Gastrocnemius medialis (tissue), 4 donors: ENCODE measurements around the gene CAPN2. TPM values are rescaled to one million over a fixed set of nuclear protein-coding genes. Genes with fewer than 3 reads are reported as not detected.

Experiments
- ATAC-seq, 2 donors: fragments of 150-250 bp; one replicate each; pipeline ENCODE4 v1.9.1; 2016
- DNase-seq, 2 donors: peaks; one replicate each; pipeline ENCODE4 v3.0.0-alpha.2; 2019
- H3K27ac ChIP-seq, 4 donors: fragments of 200-600 bp; sonication (generic); 1 replicate in 1 of 4; 2 replicates in 3 of 4; pipeline ENCODE4 v1.5.1; 2016 to 2018; ENCODE audit warnings: mild to moderate bottlenecking in 2 of 4, moderate library complexity in 1 of 4
- H3K27me3 ChIP-seq, 3 donors: fragments of 200-600 bp; sonication (generic) in 2 of 3; 1 replicate in 1 of 3; 2 replicates in 2 of 3; pipeline versions ENCODE4 v1.5.1 to v1.6.0; 2016 to 2019; ENCODE audit warnings: mild to moderate bottlenecking in 1 of 3, moderate library complexity in 1 of 3
- H3K36me3 ChIP-seq, 2 donors: fragments of 200-600 bp; sonication (generic) in 1 of 2; one replicate each; pipeline ENCODE4 v1.5.1; 2017 to 2018
- H3K4me1 ChIP-seq, 2 donors: fragments of 200-600 bp; sonication (generic) in 1 of 2; one replicate each; pipeline ENCODE4 v1.5.1; 2016 to 2017; ENCODE audit warnings: mild to moderate bottlenecking in 2 of 2
- H3K4me3 ChIP-seq, 4 donors: fragments of 200-600 bp; sonication (generic) in 3 of 4; 1 replicate in 1 of 4; 2 replicates in 3 of 4; pipeline ENCODE4 v1.5.1; 2016 to 2019; ENCODE audit warnings: mild to moderate bottlenecking in 2 of 4
- H3K9me3 ChIP-seq, 3 donors: fragments of 200-600 bp; sonication (generic) in 2 of 3; 1 replicate in 1 of 3; 2 replicates in 2 of 3; pipeline ENCODE4 v1.5.1; 2016 to 2019
- CTCF ChIP-seq, 5 experiments: fragments of 450-650 bp in 3 of 5; fragments of 200-600 bp in 2 of 5; sonication (generic) in 2 of 5; IDR thresholded peaks in 4 of 5; conservative IDR thresholded peaks in 1 of 5; 1 replicate in 4 of 5; 2 replicates in 1 of 5; pipeline ENCODE4 v1.5.1; 2016 to 2019; ENCODE audit warnings: antibody characterized with exemption in 5 of 5, mild to moderate bottlenecking in 3 of 5, moderate library complexity in 3 of 5
- POLR2A ChIP-seq, 2 donors: fragments of 450-650 bp; IDR thresholded peaks; one replicate each; pipeline ENCODE4 v1.6.1; 2017; ENCODE audit warnings: antibody characterized with exemption in 2 of 2, mild to moderate bottlenecking in 2 of 2, moderate library complexity in 2 of 2
- in situ Hi-C, 4 donors: fragments of 200-750 bp; cut with MboI; loops; one replicate each; pipeline versions ENCODE4 v1.15.0 to v1.8.0; 2017; ENCODE audit warnings: low sequenced_read_pairs in 4 of 4
- intact Hi-C: fragments of 100-400 bp; cut with DNase I; formaldehyde crosslinking; loops from one replicate; pipeline ENCODE4 v1.15.1; 2023; ENCODE audit warnings: low total_unique reads
- total RNA-seq, 4 donors: library from RNA; depleted of rRNA; stranded (reverse); fragments of >200 nt; gene quantifications; one replicate each; pipeline versions ENCODE4 v1.1.0 to v1.2.3, GENCODE V29; 2016

CAPN2 gene
- total RNA-seq, 4 donors from 2014 or later: 42.6 to 141 (median 89.4) TPM

- peaks cover 14 to 26% of the 10 kb centered on the region in 2 donors for H3K4me1 ChIP-seq
- H3K36me3 ChIP-seq: no peaks in the 10 kb centered on the region
- peak overlapping the region in 2 of 4 donors; percentile 31 to 87 for H3K27ac ChIP-seq
- no peaks in the 10 kb centered on the region for H3K9me3 ChIP-seq
- in situ Hi-C loops (no loop called here), intact Hi-C loops (no loop called here)
- H3K27me3 ChIP-seq: no peaks in the 10 kb centered on the region
- ATAC-seq (no peak), DNase-seq (no peak)
- no peak overlapping the region for H3K4me3 ChIP-seq
- no peak for TF ChIP-seq CTCF (IDR thresholded peaks at IDR 0.05 in 4 of 5, conservative IDR thresholded peaks at IDR 0.05 in 1 of 5)
- no peak for TF ChIP-seq POLR2A (IDR thresholded peaks at IDR 0.05)
Measured at GRCh38 chr1:223704921-223705878, 7.1 kb upstream of the CAPN2 start.

- no peak overlapping the region for H3K4me3 ChIP-seq
- H3K9me3 ChIP-seq: no peaks in the 10 kb centered on the region
- ATAC-seq (no peak), DNase-seq (peak in 1 of 2 donors; percentile 34)
- H3K27me3 ChIP-seq: no peaks in the 10 kb centered on the region
- H3K36me3 ChIP-seq: no peaks in the 10 kb centered on the region
- no peak for TF ChIP-seq CTCF (IDR thresholded peaks at IDR 0.05 in 4 of 5, conservative IDR thresholded peaks at IDR 0.05 in 1 of 5)
- TF ChIP-seq POLR2A (IDR thresholded peaks at IDR 0.05): no peak
- in situ Hi-C loops (no loop called here), intact Hi-C loops (no loop called here)
- H3K27ac ChIP-seq: peak overlapping the region; percentile 79 to 87 (median 81)
- peaks cover 14 to 26% of the 10 kb centered on the region in 2 donors for H3K4me1 ChIP-seq
Measured at GRCh38 chr1:223706077-223706973, 6.0 kb upstream of the CAPN2 start.

GRCh38 chr1:223707256-223708000 is 4.9 kb upstream of the CAPN2 start:
- no peaks in the 10 kb centered on the region for H3K36me3 ChIP-seq
- no peaks in the 10 kb centered on the region for H3K9me3 ChIP-seq
- peaks cover 14 to 29% of the 10 kb centered on the region in 2 donors for H3K4me1 ChIP-seq
- ATAC-seq: peak; percentile 90 to 97
- DNase-seq: peak; percentile 72 to 82
- intact Hi-C loops: no loop called here
- in situ Hi-C loops: no loop called here
- TF ChIP-seq POLR2A (IDR thresholded peaks at IDR 0.05): no peak
- TF ChIP-seq CTCF (IDR thresholded peaks at IDR 0.05 in 4 of 5, conservative IDR thresholded peaks at IDR 0.05 in 1 of 5): no peak
- no peak overlapping the region for H3K4me3 ChIP-seq
- no peaks in the 10 kb centered on the region for H3K27me3 ChIP-seq
- peak overlapping the region; percentile 79 to 87 (median 81) for H3K27ac ChIP-seq

- H3K4me3 ChIP-seq: no peak overlapping the region
- DNase-seq: no peak
- H3K4me1 ChIP-seq: peaks cover 15 to 29% of the 10 kb centered on the region in 2 donors
- ATAC-seq: no peak
- in situ Hi-C loops (no loop called here), intact Hi-C loops (no loop called here)
- H3K36me3 ChIP-seq: no peaks in the 10 kb centered on the region
- H3K27ac ChIP-seq: peak overlapping the region; percentile 79 to 87 (median 81)
- H3K9me3 ChIP-seq: no peaks in the 10 kb centered on the region
- no peak for TF ChIP-seq POLR2A (IDR thresholded peaks at IDR 0.05)
- TF ChIP-seq CTCF (IDR thresholded peaks at IDR 0.05 in 4 of 5, conservative IDR thresholded peaks at IDR 0.05 in 1 of 5): peak in 1 of 5 experiments; percentile 27
- H3K27me3 ChIP-seq: no peaks in the 10 kb centered on the region
Measured at GRCh38 chr1:223708001-223708359, 4.4 kb upstream of the CAPN2 start.
